ENCODE results near the gene TRABD2A. TPM values are rescaled to one million over a fixed set of nuclear protein-coding genes. Genes with fewer than 3 reads are reported as not detected.

TRABD2A gene
- total and polyA plus RNA-seq, 9 of the 15 experiments (the other 6 are each of a cell fraction or from before 2014, with no cell fraction given) = 0.07 to 0.45 (median 0.25) TPM

- H4K20me1 ChIP-seq (replicated peaks; ENCODE audit: control insufficient read depth, insufficient read depth, low read length) = no peaks in the 10 kb centered on the region
- no peak overlapping the region for H3K9ac ChIP-seq (ENCODE audit: insufficient read depth in 1 of 2, low read depth in 2 of 2, low read length in 2 of 2)
- ChIA-PET POLR2A (no interaction called here), CTCF (ENCODE audit: low intra/inter-chr PET ratio) (no interaction called here)
- no peaks in the 10 kb centered on the region for H3K27me3 ChIP-seq (ENCODE audit: control insufficient read depth in 2 of 2, insufficient read depth in 2 of 2, low read length in 2 of 2)
- TF ChIP-seq BRF2 (IDR thresholded peaks at IDR 0.05; ENCODE audit: borderline replicate concordance, insufficient read depth, insufficient read length) = no peak
- TF ChIP-seq OTX1 (CRISPR knock-in tag; IDR thresholded peaks at IDR 0.05) = no peak
- TF ChIP-seq RREB1 (CRISPR knock-in tag; IDR thresholded peaks at IDR 0.05) = no peak
- no peak for TF ChIP-seq ATF1 (CRISPR knock-in tag; IDR thresholded peaks at IDR 0.05)
- peak; percentile 57 for TF ChIP-seq ATF1 (tag; IDR thresholded peaks at IDR 0.05)
- peak; percentile 4 for TF ChIP-seq RBM25 (IDR thresholded peaks at IDR 0.05; ENCODE audit: low read depth, low read length, severe bottlenecking)
- TF ChIP-seq DNMT1 (IDR thresholded peaks at IDR 0.05) = no peak
- TF ChIP-seq ZFPM2 (CRISPR knock-in tag; IDR thresholded peaks at IDR 0.05) = no peak
- TF ChIP-seq ATF7 (IDR thresholded peaks at IDR 0.05) = peak; percentile 60
- intact Hi-C loops (cut with micrococcal nuclease) = no loop called here
- no peaks in the 10 kb centered on the region for H3K36me3 ChIP-seq (ENCODE audit: control insufficient read depth, insufficient read depth, low read length)
- no peak for ATAC-seq
- no peaks in the 10 kb centered on the region for H3K9me3 ChIP-seq (replicated peaks; ENCODE audit: control insufficient read depth, insufficient read depth, low read depth, low read length)
- no peaks in the 10 kb centered on the region for H3K79me2 ChIP-seq (ENCODE audit: control insufficient read depth, insufficient read depth, low read length)
- H3K4me3 ChIP-seq = no peak overlapping the region
- H3K9me1 ChIP-seq (ENCODE audit: control insufficient read depth, insufficient read depth, low read length) = no peaks in the 10 kb centered on the region
- no peak overlapping the region for H2AFZ ChIP-seq (ENCODE audit: low read depth, low read length)
- in situ Hi-C loops (cut with MboI) = no loop called here
- 24% methylated on average over 6 of the region's 6 CpGs for WGBS (ENCODE audit: insufficient coverage, low coverage, missing lambda C conversion rate)
- no peak overlapping the region for H3K27ac ChIP-seq (ENCODE audit: extremely low read depth, low read depth, low read length)
- BruUV-seq (replicated peaks) = no TSS peak
- peaks cover 0 to 1% of the 10 kb centered on the region in 2 experiments; a peak in 2 of 5 replicates for H3K4me1 ChIP-seq (replicated peaks in 1 of 2; ENCODE audit: control insufficient read depth in 2 of 2, insufficient read depth in 2 of 2, low read length in 2 of 2)
- no peak overlapping the region for H3K4me2 ChIP-seq (ENCODE audit: insufficient read depth, low read length)
- no peak for FAIRE-seq
- DNase-seq (ENCODE audit: extremely low read depth in 1 of 4, low spot score in 3 of 4) = no peak
These were observed 33.5 kb upstream of the TRABD2A start for GRCh38 chr2:84914334-84914733.
